NK-92 treated with Interleukin-12 subunit alpha and Interleukin-12 subunit beta, amount 100 ng/mL, for 24 hours (cell line): ENCODE results near the gene CALM1.

Experiments used
- DNase-seq: peaks from one replicate; lab custom pipeline; 2025; lab: John Stamatoyannopoulos, UW

CALM1 gene

GRCh38 chr14:90443161-90444076, 46.6 kb downstream of the CALM1 start:
- DNase-seq = no peak

GRCh38 chr14:90444077-90444696, 47.4 kb downstream of the CALM1 start:
- no peak for DNase-seq

GRCh38 chr14:90445011-90445410, 48.2 kb downstream of the CALM1 start:
- DNase-seq = no peak

GRCh38 chr14:90446405-90446804, 49.6 kb downstream of the CALM1 start:
- DNase-seq = no peak

GRCh38 chr14:90447720-90448497, 51.1 kb downstream of the CALM1 start:
- DNase-seq = no peak

- no peak for DNase-seq
These were observed 52.6 kb downstream of the CALM1 start for GRCh38 chr14:90449411-90449810.

GRCh38 chr14:90450151-90450550, 53.3 kb downstream of the CALM1 start:
- DNase-seq = no peak

- no peak for DNase-seq
These were observed 53.8 kb downstream of the CALM1 start for GRCh38 chr14:90450667-90451066.

GRCh38 chr14:90451443-90451842, 54.6 kb downstream of the CALM1 start:
- DNase-seq = no peak

- no peak for DNase-seq
These were observed 55.1 kb downstream of the CALM1 start for GRCh38 chr14:90451961-90452360.

GRCh38 chr14:90452366-90452765, 55.5 kb downstream of the CALM1 start:
- DNase-seq = no peak

- DNase-seq = no peak
These were observed 56.6 kb downstream of the CALM1 start for GRCh38 chr14:90453401-90453951.

- DNase-seq = no peak
These were observed 57.5 kb downstream of the CALM1 start for GRCh38 chr14:90454041-90455000.

- no peak for DNase-seq
These were observed 58.3 kb downstream of the CALM1 start for GRCh38 chr14:90455100-90455571.

GRCh38 chr14:90456551-90456950, 59.7 kb downstream of the CALM1 start:
- no peak for DNase-seq

GRCh38 chr14:90457186-90457585, 60.4 kb downstream of the CALM1 start:
- no peak for DNase-seq
